GM18511 (cell line): ENCODE results near the gene RAB24.
"Not testable (repeated sequence)": the region's sequence is repeated elsewhere in the genome, so short reads cannot be mapped to it uniquely, and the experiment has no call there.

Experiments
- ATAC-seq: cut with Tn5 transposase; IDR thresholded peaks from one replicate; pipeline ENCODE4 v1.9.1; 2021; ENCODE audit warnings: mild to moderate bottlenecking, moderate library complexity; ENCODE audit not compliant: unreplicated experiment

The RAB24 gene

DNA sequence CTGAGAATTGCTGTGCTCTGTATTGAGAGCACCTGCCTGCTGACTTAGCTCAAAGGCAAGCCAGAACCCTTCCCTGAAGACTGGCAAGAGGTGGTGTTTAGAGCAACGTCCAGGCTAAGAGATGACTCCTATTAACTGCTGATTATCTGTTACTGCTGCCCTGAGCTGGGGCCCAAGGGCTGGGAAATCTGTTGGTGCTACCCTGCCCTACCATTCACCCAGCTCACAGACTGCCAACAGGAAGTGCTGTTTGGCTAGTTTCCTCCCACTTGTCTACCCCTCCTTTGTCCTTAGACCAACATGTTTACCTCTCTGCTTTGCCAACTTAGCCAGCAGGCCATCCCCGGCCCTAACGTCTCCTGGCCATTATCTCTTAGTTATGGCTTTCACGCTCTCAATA, 6.9 kb downstream of the RAB24 start:
- ATAC-seq, result no peak

DNA sequence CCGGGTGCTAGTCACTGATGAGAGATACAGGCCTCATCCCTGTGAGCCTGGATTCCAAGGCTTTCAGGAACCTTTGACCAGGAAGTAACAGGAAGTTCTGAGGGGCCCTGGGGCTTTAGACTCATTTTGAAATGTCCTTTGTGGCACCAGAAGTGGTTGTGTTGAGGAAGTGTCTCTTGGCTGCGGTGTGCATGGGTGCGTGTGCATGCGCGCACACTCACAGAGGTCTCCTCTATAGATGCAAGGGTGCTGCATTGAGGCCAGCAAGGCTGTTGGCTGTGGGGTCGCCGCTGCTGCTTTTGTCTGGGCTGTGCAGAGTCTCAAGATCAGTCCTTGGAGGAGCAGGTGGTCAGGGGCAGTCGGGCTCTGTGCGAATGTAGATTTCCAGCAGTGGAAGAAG, 7.6 kb downstream of the RAB24 start:
- ATAC-seq, result no peak

DNA sequence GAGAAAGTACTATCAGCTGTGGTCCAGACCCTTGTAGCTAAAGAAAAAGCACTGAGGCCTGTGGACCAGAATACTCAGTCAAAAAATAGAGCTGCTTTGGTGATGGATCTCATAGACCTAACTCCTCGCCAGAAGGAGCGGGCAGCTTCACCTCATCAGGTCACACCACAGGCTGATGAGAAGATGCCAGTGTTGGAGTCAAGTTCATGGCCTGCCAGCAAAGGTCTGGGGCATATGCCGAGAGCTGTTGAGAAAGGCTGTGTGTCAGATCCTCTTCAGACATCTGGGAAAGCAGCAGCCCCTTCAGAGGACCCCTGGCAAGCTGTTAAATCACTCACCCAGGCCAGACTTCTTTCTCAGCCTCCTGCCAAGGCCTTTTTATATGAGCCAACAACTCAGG, 8.9 kb downstream of the RAB24 start:
- no peak for ATAC-seq

DNA sequence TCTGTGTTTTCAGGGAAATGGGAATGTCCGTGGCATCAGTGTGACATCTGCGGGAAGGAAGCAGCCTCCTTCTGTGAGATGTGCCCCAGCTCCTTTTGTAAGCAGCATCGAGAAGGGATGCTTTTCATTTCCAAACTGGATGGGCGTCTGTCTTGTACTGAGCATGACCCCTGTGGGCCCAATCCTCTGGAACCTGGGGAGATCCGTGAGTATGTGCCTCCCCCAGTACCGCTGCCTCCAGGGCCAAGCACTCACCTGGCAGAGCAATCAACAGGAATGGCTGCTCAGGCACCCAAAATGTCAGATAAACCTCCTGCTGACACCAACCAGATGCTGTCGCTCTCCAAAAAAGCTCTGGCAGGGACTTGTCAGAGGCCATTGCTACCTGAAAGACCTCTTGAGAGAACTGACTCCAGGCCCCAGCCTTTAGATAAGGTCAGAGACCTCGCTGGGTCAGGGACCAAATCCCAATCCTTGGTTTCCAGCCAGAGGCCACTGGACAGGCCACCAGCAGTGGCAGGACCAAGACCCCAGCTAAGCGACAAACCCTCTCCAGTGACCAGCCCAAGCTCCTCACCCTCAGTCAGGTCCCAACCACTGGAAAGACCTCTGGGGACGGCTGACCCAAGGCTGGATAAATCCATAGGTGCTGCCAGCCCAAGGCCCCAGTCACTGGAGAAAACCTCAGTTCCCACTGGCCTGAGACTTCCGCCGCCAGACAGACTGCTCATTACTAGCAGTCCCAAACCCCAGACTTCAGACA, 9.5 kb downstream of the RAB24 start:
- ATAC-seq, result no peak

DNA sequence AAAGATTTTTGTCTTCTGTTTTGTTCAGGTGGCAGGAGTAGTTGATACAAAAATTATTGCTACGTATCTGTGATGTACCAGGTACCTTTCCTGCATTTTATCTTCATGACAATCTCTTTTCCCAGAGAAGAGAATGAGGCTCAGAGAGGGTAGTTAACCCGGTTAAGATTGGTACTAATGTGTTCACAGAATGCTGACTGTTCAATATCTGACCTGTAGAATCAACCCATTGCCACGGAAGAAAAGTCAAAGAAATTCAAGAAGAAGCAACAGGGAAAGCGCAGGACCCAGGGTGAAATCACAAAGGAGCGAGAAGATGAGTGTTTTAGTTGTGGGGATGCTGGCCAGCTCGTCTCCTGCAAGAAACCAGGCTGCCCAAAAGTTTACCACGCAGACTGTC, 11.8 kb downstream of the RAB24 start:
- ATAC-seq, result no peak

DNA sequence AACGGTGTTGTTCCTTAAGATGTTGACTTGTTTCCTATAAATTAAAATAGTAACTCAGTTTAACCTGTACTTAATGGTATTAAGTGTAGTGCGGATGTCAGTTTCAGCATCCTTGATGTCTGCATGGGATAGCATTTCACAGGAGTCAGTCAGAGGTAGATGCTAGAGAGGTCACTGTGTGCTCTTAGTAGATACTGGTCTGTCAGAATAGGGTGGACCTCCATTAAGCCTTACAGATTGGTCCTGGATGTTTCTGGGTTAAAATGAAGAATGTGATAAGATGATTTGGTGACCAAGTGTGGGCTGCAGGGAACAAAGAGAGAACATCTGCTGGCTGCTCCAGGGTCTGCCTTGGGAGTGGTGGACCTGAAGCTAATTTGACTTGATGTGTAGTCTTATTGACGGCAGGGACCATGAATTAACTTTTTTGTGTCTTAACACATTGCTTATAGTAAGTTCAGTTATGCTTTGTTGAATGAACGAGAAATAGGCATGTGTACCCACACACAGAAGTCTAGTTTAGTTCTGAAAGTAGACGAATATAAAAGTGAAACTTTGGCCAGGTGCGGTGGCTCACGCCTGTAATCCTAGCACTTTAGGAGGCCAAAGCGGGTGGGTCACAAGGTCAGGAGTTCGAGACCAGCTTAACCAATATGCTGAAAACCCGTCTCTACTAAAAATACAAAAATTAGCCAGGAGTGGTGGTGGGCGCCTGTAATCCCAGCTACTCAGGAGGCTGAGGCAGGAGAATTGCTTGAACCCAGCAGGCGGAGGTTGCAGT, 12.5 kb downstream of the RAB24 start:
- ATAC-seq, result peak; percentile 75

DNA sequence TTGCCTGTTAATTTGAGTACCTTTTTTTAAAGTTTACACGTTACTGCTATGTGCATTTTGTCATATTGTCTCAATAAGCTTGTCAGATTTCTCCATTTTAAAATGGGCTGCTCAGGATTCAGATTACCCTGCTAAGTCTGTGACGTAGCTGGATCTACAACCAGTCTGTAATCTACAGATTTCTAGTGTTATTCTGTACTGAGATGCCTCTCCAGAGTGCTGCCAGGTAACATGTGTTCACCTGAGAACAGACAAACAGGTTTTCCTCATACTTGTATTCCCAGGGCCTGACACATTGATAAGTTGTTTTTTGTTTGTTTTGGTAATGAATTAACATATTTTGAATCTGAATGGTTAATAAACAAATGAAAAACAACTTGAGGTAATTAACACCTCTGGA, 15.3 kb downstream of the RAB24 start:
- ATAC-seq, result no peak

DNA sequence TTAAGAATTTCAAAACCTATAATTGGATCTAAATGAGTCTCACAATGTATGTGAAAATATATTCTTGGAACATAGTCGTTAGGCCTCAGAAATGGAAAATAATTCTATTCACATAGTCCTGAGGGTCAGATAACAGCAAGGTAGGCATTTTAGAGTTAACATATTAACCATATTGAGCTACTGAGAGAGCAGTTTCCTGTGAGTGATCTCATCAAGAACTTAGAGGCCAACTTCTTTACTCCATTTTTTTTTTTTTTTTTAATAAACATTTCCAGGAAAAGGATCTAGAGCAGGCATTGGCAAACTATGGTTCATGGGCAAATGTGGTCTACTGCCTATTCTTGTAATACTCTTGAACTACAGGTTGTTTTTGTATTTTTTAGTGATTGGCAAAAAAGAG, 26.6 kb downstream of the RAB24 start:
- ATAC-seq, result no peak

DNA sequence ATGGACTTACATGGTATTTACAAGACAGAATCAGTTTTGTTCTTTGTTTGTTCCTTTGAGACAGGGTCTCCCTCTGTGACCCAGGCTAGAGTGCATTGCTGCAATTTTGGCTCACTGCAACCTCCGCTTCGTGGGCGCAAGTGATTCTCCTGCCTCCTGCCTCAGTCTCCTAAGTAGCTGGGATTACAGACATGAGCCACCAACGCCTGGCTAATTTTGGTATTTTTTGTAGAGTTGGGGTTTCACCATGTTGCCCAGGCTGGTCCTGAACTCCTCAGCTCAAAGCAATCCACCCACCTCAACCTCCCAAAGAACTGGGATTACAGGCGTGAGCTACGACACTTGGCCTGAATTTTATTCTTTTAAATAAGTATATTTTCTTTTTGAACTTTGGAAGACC, 27.6 kb downstream of the RAB24 start:
- no peak for ATAC-seq

DNA sequence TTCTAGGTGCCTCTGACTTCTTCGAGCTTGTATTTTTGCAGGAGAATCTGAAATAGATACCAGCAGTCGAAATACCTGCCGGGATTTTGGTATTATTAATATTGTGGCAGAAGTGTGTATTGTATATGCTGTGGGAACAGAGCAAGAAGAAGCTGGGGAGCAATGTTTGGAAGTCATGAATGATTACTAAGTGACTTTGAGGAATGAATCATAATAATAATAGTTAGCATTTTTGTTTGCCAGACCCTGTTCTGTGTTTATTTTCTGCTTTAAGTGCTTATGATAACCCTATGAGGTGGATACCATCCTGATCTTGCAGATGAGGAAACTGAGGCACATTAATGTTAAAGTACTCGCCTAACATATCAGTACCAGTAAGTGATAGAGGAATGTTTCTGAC, 32.4 kb downstream of the RAB24 start:
- ATAC-seq, result no peak

DNA sequence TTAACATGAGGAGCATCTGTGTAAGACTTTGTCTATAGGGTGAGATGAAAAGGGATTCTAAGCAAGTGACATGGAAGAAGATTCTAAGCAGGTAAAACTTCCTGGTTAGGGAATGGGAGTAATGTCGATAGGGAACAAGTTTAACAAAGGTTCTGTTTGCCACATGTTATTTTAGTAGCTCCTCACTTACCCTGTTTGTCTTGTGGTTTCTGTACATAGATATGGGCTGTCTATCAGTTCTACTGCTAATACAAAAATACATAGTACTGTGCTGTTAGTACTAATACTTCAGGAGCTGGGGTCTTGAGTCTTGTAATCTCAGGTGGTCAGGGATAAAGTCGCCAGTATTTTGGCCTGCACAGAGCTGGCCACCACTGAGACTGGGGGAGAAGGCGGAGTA, 32.9 kb downstream of the RAB24 start:
- ATAC-seq, result no peak

DNA sequence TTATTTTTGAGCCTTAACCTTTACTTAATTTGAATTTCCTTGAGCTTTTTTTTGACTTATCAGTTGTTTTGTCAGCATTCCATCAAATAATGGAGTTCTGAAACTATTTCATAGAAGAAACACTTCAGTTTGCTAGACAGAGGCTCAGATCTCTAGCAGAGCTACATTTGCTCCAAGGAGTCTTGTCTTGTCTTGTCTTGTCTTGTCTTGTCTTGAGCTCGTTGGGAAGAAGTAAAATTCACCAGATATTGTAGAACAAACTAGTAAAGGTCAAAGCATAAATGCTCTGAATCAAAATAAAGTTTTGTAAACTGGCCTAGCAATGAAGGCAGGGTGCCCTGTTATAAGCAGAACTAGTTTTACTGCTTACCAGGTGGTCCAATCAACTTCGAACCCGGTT, 33.5 kb downstream of the RAB24 start:
- no peak for ATAC-seq

DNA sequence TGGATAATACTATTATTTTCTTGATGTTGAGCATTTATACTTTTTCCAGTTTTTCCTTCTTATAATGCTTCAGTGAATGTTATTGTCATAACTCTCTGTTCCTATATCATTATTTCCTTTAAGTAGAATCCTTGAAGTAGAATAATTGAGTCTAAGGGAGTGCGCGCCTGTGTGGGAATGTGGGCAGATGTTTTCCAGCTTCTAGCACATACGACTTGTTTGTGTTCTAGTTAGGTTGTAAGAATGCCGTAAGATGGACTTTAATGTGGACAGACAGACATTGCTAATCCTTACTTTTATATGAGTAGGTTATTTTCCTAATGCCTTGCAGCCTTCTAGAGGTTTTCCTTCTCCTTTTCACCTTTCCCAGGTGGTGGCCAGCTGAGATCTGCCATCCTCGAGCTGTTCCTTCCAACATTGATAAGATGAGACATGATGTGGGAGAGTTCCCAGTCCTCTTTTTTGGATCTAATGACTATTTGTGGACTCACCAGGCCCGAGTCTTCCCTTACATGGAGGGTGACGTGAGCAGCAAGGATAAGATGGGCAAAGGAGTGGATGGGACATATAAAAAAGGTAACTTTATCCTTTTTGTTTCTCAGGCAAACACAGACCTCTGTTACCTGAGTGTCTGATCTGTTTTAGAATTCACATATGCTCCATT, 34.2 kb downstream of the RAB24 start:
- no peak for ATAC-seq

DNA sequence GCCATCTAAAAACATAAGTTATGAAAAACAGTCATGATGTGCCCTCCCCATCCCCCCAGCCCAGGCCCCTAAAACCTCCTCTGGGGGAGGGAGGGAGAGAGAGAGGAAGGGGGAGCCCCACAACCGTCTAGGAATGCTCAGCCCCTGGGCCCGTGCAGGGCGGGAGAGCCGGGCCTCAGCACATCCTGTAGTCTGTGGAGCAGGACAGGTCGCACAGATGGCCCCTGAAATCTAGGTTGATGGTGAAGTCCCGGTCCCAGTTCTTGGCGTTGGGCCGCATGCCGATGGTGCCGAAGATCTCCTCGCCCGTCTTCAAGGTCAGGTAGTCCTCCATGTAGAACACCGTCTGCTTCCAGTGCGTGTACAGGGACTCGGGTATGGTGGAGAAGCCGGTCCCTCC, 38.1 kb downstream of the RAB24 start:
- no peak for ATAC-seq

DNA sequence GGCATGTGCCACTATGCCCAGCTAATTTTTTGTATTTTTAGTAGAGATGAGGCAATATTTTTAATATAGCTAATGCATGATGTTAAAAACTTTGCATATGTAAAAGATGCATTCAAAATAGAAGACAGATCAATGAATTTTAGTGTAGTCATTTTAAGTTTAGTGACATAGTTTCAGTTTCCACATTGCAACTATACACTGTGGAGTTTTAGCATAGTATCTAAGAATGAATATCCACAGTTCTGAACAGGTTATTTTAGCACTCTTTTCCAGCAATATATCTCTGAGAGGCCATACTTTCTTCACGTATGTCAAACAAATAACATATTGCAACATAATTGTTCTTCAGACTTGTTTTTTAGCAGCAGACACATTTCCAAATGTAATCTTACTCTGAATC, 39.3 kb downstream of the RAB24 start:
- ATAC-seq, result no peak

DNA sequence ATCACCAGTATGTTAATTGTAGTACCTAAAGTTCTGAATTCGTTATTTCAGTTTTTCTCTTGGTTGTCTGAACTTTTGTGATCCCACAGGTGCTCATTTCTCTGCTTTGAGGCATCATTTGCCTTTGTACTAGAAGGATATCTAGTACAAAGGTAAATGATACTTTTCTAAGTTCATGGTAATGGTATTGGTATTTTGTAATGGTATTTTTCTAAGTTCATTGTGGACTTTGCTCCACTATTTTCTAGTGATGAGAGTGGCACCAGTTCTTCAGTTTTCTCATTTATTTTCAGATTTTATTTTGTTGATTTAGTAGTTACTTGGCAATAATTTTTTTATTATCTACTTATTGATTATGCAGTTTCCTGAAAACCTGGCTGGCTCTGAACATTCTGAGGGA, 42.0 kb downstream of the RAB24 start:
- ATAC-seq, result no peak

DNA sequence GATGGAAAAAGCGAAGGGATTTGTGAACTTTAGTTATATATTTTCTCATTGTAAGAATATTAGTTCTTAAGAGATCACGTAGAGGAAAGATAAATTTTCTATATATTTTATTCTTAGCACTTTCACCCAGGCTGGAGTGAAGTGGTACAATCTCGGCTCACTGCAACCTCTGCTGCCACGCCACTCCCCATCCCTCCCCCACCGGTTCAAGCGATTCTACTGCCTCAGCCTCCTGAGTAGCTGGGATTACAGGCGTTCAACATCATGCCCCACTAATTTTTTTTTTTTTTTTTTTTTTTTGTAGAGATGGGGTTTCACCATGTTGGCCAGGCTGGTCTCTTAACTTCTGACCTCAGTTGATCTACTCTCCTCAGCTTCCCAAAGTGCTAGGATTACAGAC, 42.6 kb downstream of the RAB24 start:
- ATAC-seq, result no peak

DNA sequence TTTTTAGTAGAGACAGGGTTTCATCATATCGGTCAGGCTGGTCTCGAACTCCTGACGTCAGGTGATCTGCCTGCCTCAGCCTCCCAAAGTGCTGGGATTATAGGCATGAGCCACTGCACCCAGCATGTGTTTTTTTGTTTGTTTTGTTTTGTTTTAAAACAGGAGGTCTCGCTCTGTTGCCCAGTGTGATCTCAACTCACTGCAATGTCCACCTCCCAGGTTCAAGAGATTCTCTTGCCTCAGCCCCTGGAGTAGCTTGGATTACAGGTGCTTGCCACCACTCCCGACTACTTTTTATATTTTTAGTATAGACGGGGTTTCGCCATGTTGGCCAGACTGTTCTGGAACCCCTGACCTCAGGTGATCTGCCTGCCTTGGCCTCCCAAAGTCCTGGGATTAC, 44.8 kb downstream of the RAB24 start:
- ATAC-seq, result not testable (repeated sequence)

DNA sequence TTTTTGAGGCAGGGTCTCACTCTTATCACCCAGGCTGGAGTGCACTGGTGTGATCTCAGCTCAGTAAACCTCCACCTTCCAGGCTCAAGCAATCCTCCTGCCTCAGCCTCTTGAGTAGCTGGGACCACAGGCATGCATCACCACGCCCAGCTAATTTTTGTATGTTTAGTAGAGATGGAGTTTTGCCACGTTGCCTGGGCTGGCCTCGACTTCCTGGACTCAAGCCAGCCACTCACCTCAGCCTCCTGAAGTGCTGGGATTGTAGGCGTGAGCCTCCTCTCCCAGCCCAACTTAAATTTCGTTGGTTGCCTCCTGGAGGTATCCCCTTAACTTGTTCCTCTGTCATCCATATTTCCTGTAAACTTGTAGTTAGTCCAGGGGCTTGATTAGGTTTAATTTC, 47.2 kb downstream of the RAB24 start:
- no peak for ATAC-seq

DNA sequence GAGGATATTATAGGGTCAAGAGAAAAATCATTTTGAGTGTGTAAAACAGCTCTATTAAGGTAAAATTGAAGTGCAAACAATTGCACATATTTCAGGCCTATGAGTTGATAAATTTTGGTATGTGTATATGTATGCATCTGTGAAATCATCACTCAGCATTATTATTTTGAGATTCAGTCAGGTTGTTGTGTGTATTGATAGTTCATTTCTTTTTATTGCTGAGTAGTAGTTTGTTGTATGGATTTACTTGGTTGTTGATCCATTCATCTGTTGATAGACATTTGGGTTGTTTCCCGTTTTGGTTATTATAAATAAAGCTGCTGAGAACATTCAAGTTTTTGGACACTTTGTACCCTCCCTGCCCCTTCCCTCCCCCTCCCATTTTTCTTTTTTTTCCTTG, 50.3 kb downstream of the RAB24 start:
- no peak for ATAC-seq
